ENCODE data around the gene VPS13A.

VPS13A gene

GRCh38 chr9:77375956-77376532 is 198.7 kb downstream of the VPS13A start:
- Histone ChIP-seq H3K23ac (ENCODE audit: low read depth, low read length, poor library complexity) (no peak overlapping the region), H3K79me1 (ENCODE audit: low read depth, low read length) (no peaks in the 10 kb centered on the region), H3K9ac (ENCODE audit: low read depth, low read length, poor library complexity) (no peak overlapping the region), H3K36me3 (replicated peaks in 1 of 2; ENCODE audit: control insufficient read depth in 2 of 2, insufficient read depth in 2 of 2, low read length in 2 of 2) (peaks cover 3 to 4% of the 10 kb centered on the region in 2 donors), H2AFZ (ENCODE audit: low read length) (no peak overlapping the region), H3K4ac (ENCODE audit: low read length) (no peak overlapping the region), H3K18ac (ENCODE audit: low read length) (no peak overlapping the region), H2BK12ac (ENCODE audit: low read length) (no peak overlapping the region), H2BK15ac (ENCODE audit: low read length) (no peak overlapping the region), H3K27me3 (ENCODE audit: control insufficient read depth in 3 of 3, insufficient read depth in 3 of 3, low read depth in 1 of 3, low read length in 3 of 3) (no peaks in the 10 kb centered on the region), H3K14ac (ENCODE audit: low read length) (no peak overlapping the region), H2BK5ac (ENCODE audit: low read length) (no peak overlapping the region), H3K4me3 (ENCODE audit: low read length in 2 of 2) (no peak overlapping the region), H2AK5ac (ENCODE audit: low read depth, low read length) (no peak overlapping the region), H3K4me1 (ENCODE audit: control insufficient read depth in 2 of 2, insufficient read depth in 1 of 2, low read depth in 1 of 2, low read length in 2 of 2) (peaks cover 0 to 3% of the 10 kb centered on the region in 2 donors), H3K9me3 (replicated peaks in 1 of 2; ENCODE audit: control insufficient read depth in 2 of 2, insufficient read depth in 1 of 2, low read depth in 1 of 2, low read length in 2 of 2) (no peaks in the 10 kb centered on the region), H3K27ac (replicated peaks; ENCODE audit: low read length) (peak overlapping the region; percentile 69), H4K8ac (ENCODE audit: low read depth, low read length) (no peak overlapping the region), H2BK120ac (ENCODE audit: low read depth, low read length) (no peak overlapping the region), H3K4me2 (ENCODE audit: insufficient read depth, low read length, poor library complexity, severe bottlenecking) (no peak overlapping the region), H4K91ac (ENCODE audit: low read depth, low read length, poor library complexity) (no peak overlapping the region)
- DNase-seq (ENCODE audit: low spot score), result peak; percentile 33
- no CpG with 5 or more reads among the region's 6 CpGs for WGBS, 2 donors (ENCODE audit: extremely low coverage in 2 of 2, insufficient read length in 2 of 2, insufficient replicate concordance in 1 of 2)

- DNase-seq (ENCODE audit: low spot score), result no peak
- no peak overlapping the region for H2AFZ ChIP-seq (ENCODE audit: low read length)
- H3K4me3 ChIP-seq (ENCODE audit: low read length in 2 of 2), result no peak overlapping the region
- peaks cover 0 to 7% of the 10 kb centered on the region in 2 donors for H3K36me3 ChIP-seq (replicated peaks in 1 of 2; ENCODE audit: control insufficient read depth in 2 of 2, insufficient read depth in 2 of 2, low read length in 2 of 2)
- H4K91ac ChIP-seq (ENCODE audit: low read depth, low read length, poor library complexity), result no peak overlapping the region
- no peaks in the 10 kb centered on the region for H3K4me1 ChIP-seq (ENCODE audit: control insufficient read depth in 2 of 2, insufficient read depth in 1 of 2, low read depth in 1 of 2, low read length in 2 of 2)
- H2BK120ac ChIP-seq (ENCODE audit: low read depth, low read length), result no peak overlapping the region
- H3K18ac ChIP-seq (ENCODE audit: low read length), result no peak overlapping the region
- no peaks in the 10 kb centered on the region for H3K79me1 ChIP-seq (ENCODE audit: low read depth, low read length)
- no peaks in the 10 kb centered on the region for H3K27me3 ChIP-seq (ENCODE audit: control insufficient read depth in 3 of 3, insufficient read depth in 3 of 3, low read depth in 1 of 3, low read length in 3 of 3)
- no peak overlapping the region for H3K14ac ChIP-seq (ENCODE audit: low read length)
- H3K9ac ChIP-seq (ENCODE audit: low read depth, low read length, poor library complexity), result no peak overlapping the region
- H3K4me2 ChIP-seq (ENCODE audit: insufficient read depth, low read length, poor library complexity, severe bottlenecking), result no peak overlapping the region
- no peak overlapping the region for H2BK5ac ChIP-seq (ENCODE audit: low read length)
- H3K4ac ChIP-seq (ENCODE audit: low read length), result no peak overlapping the region
- no peaks in the 10 kb centered on the region for H3K9me3 ChIP-seq (replicated peaks in 1 of 2; ENCODE audit: control insufficient read depth in 2 of 2, insufficient read depth in 1 of 2, low read depth in 1 of 2, low read length in 2 of 2)
- H3K23ac ChIP-seq (ENCODE audit: low read depth, low read length, poor library complexity), result no peak overlapping the region
- no peak overlapping the region for H2BK15ac ChIP-seq (ENCODE audit: low read length)
- no peak overlapping the region for H4K8ac ChIP-seq (ENCODE audit: low read depth, low read length)
- no peak overlapping the region for H2BK12ac ChIP-seq (ENCODE audit: low read length)
- H2AK5ac ChIP-seq (ENCODE audit: low read depth, low read length), result no peak overlapping the region
- no peak overlapping the region for H3K27ac ChIP-seq (replicated peaks; ENCODE audit: low read length)
These were observed 207.1 kb downstream of the VPS13A start for GRCh38 chr9:77384406-77384805.

- no peak overlapping the region for H3K18ac ChIP-seq (ENCODE audit: low read length)
- no peak overlapping the region for H2BK5ac ChIP-seq (ENCODE audit: low read length)
- H4K8ac ChIP-seq (ENCODE audit: low read depth, low read length), result no peak overlapping the region
- WGBS, 2 donors (ENCODE audit: extremely low coverage in 2 of 2, insufficient read length in 2 of 2, insufficient replicate concordance in 1 of 2), result no CpG with 5 or more reads among the region's 1 CpG
- H3K9ac ChIP-seq (ENCODE audit: low read depth, low read length, poor library complexity), result no peak overlapping the region
- H3K4me2 ChIP-seq (ENCODE audit: insufficient read depth, low read length, poor library complexity, severe bottlenecking), result no peak overlapping the region
- no peak for DNase-seq (ENCODE audit: low spot score)
- no peaks in the 10 kb centered on the region for H3K9me3 ChIP-seq (replicated peaks in 1 of 2; ENCODE audit: control insufficient read depth in 2 of 2, insufficient read depth in 1 of 2, low read depth in 1 of 2, low read length in 2 of 2)
- H2AFZ ChIP-seq (ENCODE audit: low read length), result no peak overlapping the region
- no peak overlapping the region for H2BK15ac ChIP-seq (ENCODE audit: low read length)
- H4K91ac ChIP-seq (ENCODE audit: low read depth, low read length, poor library complexity), result no peak overlapping the region
- no peaks in the 10 kb centered on the region for H3K27me3 ChIP-seq (ENCODE audit: control insufficient read depth in 3 of 3, insufficient read depth in 3 of 3, low read depth in 1 of 3, low read length in 3 of 3)
- H3K36me3 ChIP-seq (replicated peaks in 1 of 2; ENCODE audit: control insufficient read depth in 2 of 2, insufficient read depth in 2 of 2, low read length in 2 of 2), result peaks cover 0 to 7% of the 10 kb centered on the region in 2 donors
- no peak overlapping the region for H3K14ac ChIP-seq (ENCODE audit: low read length)
- H3K79me1 ChIP-seq (ENCODE audit: low read depth, low read length), result no peaks in the 10 kb centered on the region
- no peak overlapping the region for H2BK120ac ChIP-seq (ENCODE audit: low read depth, low read length)
- H3K23ac ChIP-seq (ENCODE audit: low read depth, low read length, poor library complexity), result no peak overlapping the region
- no peak overlapping the region for H2AK5ac ChIP-seq (ENCODE audit: low read depth, low read length)
- no peak overlapping the region for H2BK12ac ChIP-seq (ENCODE audit: low read length)
- H3K4ac ChIP-seq (ENCODE audit: low read length), result no peak overlapping the region
- H3K4me3 ChIP-seq (ENCODE audit: low read length in 2 of 2), result no peak overlapping the region
- H3K4me1 ChIP-seq (ENCODE audit: control insufficient read depth in 2 of 2, insufficient read depth in 1 of 2, low read depth in 1 of 2, low read length in 2 of 2), result no peaks in the 10 kb centered on the region
- no peak overlapping the region for H3K27ac ChIP-seq (replicated peaks; ENCODE audit: low read length)
These were observed 208.9 kb downstream of the VPS13A start for GRCh38 chr9:77386187-77386586.

- Histone ChIP-seq H3K27ac (replicated peaks; ENCODE audit: low read length) (no peak overlapping the region), H2BK15ac (ENCODE audit: low read length) (no peak overlapping the region), H2AK5ac (ENCODE audit: low read depth, low read length) (no peak overlapping the region), H3K9me3 (replicated peaks in 1 of 2; ENCODE audit: control insufficient read depth in 2 of 2, insufficient read depth in 1 of 2, low read depth in 1 of 2, low read length in 2 of 2) (no peaks in the 10 kb centered on the region), H3K23ac (ENCODE audit: low read depth, low read length, poor library complexity) (no peak overlapping the region), H4K8ac (ENCODE audit: low read depth, low read length) (no peak overlapping the region), H3K4ac (ENCODE audit: low read length) (no peak overlapping the region), H2BK120ac (ENCODE audit: low read depth, low read length) (no peak overlapping the region), H2BK5ac (ENCODE audit: low read length) (no peak overlapping the region), H4K91ac (ENCODE audit: low read depth, low read length, poor library complexity) (no peak overlapping the region), H3K4me2 (ENCODE audit: insufficient read depth, low read length, poor library complexity, severe bottlenecking) (no peak overlapping the region), H3K18ac (ENCODE audit: low read length) (no peak overlapping the region), H2AFZ (ENCODE audit: low read length) (no peak overlapping the region), H3K4me1 (ENCODE audit: control insufficient read depth in 2 of 2, insufficient read depth in 1 of 2, low read depth in 1 of 2, low read length in 2 of 2) (no peaks in the 10 kb centered on the region), H3K27me3 (ENCODE audit: control insufficient read depth in 3 of 3, insufficient read depth in 3 of 3, low read depth in 1 of 3, low read length in 3 of 3) (no peaks in the 10 kb centered on the region), H3K14ac (ENCODE audit: low read length) (no peak overlapping the region), H3K36me3 (replicated peaks in 1 of 2; ENCODE audit: control insufficient read depth in 2 of 2, insufficient read depth in 2 of 2, low read length in 2 of 2) (no peaks in the 10 kb centered on the region), H3K9ac (ENCODE audit: low read depth, low read length, poor library complexity) (no peak overlapping the region), H3K4me3 (ENCODE audit: low read length in 2 of 2) (no peak overlapping the region), H2BK12ac (ENCODE audit: low read length) (no peak overlapping the region), H3K79me1 (ENCODE audit: low read depth, low read length) (no peaks in the 10 kb centered on the region)
- no peak for DNase-seq (ENCODE audit: low spot score)
- no CpG with 5 or more reads among the region's 3 CpGs for WGBS, 2 donors (ENCODE audit: extremely low coverage in 2 of 2, insufficient read length in 2 of 2, insufficient replicate concordance in 1 of 2)
These were observed 214.5 kb downstream of the VPS13A start for GRCh38 chr9:77391834-77392233.
